C4-2B (cell line): Measurements from ENCODE around the gene ACTR8.

ENCODE experiments used
- H3K27ac ChIP-seq: fragments of 450-650 bp; 2 replicates; pipeline ENCODE4 v1.5.1; 2017
- ZFX ChIP-seq: fragments of 450-650 bp; IDR thresholded peaks from 2 replicates; pipeline ENCODE4 v1.6.1; 2017
- TF ChIP-seq, protein P1 (sequence below): fragments of 450-650 bp; conservative IDR thresholded peaks from 2 replicates; pipeline ENCODE4 v1.5.1; 2017; ENCODE audit warnings: mild to moderate bottlenecking

The ACTR8 gene

DNA sequence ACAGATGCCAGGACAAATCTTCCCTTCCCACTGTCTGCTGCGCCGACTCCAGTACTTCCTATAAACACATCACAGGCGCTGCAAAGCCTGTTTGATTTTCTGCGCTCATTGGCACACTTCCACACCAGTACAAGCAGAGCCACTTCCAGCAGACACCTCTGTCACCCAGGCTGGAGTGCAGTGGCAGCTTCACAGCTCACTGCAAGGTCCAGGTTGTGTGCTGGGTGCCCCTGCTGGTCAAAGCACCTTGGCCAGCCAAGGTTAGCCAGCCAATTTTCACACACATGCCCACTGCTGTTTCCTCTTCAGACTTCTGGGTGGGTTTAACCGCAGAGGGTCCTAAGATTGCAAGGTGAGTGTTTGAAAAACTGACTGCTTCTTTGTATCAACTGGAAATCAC, 40.7 kb downstream of the ACTR8 start:
- no peak overlapping the region for H3K27ac ChIP-seq
- TF ChIP-seq ZFX: no peak
- TF ChIP-seq, protein P1, sequence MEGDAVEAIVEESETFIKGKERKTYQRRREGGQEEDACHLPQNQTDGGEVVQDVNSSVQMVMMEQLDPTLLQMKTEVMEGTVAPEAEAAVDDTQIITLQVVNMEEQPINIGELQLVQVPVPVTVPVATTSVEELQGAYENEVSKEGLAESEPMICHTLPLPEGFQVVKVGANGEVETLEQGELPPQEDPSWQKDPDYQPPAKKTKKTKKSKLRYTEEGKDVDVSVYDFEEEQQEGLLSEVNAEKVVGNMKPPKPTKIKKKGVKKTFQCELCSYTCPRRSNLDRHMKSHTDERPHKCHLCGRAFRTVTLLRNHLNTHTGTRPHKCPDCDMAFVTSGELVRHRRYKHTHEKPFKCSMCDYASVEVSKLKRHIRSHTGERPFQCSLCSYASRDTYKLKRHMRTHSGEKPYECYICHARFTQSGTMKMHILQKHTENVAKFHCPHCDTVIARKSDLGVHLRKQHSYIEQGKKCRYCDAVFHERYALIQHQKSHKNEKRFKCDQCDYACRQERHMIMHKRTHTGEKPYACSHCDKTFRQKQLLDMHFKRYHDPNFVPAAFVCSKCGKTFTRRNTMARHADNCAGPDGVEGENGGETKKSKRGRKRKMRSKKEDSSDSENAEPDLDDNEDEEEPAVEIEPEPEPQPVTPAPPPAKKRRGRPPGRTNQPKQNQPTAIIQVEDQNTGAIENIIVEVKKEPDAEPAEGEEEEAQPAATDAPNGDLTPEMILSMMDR: no peak; the same call in 1 of the 2 replicates

DNA sequence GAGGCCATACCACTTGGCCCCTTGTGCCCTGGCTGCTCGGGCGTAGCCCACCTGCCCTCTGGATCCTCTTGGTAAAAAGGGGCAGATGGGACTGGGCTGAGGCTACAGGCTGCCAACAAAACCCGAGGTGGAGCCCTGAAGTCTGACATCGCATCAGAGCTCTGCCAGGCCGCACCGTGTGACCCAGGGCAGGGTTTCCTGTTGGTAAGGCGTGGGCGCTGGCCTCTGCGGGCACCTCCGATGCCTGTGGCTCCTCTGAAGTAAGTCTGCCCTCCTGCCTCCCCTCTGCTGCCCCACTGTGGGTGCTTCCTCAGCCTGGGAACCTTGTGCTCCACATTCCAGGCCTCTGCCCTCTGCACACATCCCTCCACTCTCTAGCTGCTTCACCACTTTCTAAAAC, 44.6 kb downstream of the ACTR8 start:
- no peak for TF ChIP-seq ZFX
- TF ChIP-seq, protein P1: no peak
- H3K27ac ChIP-seq: no peak overlapping the region

DNA sequence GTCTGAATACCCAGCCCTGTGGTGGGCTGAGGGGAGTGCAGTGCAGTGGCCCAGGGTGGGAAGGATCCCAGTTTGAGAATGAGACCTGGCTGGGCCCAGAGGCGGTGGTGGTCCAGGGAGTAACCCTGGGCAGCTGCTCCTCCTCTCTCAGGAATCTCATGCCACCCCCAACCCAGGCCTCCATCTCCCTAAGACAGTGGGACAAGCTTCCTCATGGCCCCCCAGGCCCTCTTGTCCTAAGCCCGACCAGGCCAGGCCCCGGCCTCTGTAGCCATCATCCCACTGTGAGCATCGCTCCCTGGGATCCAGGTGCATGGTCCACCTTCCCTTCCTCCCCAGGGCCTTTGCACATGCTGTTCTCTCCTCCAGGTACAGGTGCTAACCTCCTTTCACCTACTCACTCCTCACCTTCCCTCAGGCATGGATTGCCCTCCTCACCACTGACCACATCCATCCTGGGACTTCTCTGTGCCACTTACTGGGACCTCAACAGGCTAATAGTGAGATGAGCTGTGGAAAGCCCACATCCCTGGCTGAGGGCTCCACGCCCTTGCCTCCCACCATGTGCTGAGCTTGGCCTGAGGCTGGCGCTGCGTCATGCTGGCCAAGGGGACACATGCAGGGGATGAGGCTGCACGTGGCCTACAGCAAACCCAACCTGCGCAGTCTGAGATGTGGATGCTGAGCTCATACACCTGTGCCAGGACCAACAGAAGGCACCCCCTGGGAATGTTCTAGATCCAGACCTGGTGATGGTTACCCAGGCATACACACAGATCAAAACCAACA, 45.7 kb downstream of the ACTR8 start:
- TF ChIP-seq ZFX: no peak
- TF ChIP-seq, protein P1: no peak
- H3K27ac ChIP-seq: no peak overlapping the region

DNA sequence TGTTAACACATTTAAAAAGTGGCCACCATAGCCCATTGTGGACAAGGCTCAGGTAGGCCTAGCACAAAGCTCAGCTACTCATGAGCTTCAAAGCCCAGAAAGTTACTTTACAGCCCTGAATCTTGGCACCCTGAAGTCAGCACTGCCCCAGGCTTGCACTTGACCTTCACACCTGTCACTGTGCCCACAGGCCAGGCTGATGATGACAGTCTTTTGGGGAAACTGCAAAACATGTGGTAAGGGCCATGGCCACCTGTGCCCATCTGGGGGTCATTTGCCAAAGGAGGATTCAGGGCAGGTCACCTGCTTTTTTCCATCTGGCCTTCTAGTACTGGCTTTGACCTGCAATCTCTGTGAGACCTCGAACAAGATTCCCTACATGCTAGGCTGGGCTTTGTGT, 46.7 kb downstream of the ACTR8 start:
- TF ChIP-seq, protein P1: no peak
- TF ChIP-seq ZFX: no peak
- no peak overlapping the region for H3K27ac ChIP-seq

DNA sequence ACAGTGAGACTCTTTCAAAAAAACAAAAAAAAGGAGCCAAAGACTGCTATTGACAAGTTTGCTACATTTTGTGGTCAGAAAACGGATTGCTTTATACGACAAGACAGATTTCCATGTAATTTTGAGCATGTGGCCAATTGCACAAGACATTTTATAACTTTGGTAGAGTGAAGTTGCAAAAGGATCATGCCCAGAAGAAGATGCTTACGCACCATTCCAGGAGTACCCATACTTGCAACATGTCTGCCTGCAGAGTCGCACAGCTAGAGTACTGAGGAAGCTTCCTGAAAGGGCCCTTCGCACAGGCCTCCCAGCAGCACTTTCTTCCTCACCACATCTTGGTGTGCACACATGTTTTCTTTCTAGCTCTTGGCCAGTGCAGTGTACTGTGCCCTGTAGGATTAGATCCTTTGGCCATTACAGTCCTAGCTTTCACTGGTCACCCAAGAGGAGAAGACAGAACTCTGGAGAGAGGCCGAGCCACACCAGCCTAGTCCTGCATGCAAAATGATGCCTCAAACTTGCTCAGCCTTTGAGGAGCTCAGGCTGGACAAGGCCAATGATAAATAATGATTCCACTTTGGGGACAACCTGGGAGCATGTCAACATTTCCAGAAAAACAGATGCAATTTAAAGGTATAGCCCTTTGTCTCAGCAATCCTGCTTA, 47.4 kb downstream of the ACTR8 start:
- no peak overlapping the region for H3K27ac ChIP-seq
- TF ChIP-seq, protein P1: no peak
- no peak for TF ChIP-seq ZFX

DNA sequence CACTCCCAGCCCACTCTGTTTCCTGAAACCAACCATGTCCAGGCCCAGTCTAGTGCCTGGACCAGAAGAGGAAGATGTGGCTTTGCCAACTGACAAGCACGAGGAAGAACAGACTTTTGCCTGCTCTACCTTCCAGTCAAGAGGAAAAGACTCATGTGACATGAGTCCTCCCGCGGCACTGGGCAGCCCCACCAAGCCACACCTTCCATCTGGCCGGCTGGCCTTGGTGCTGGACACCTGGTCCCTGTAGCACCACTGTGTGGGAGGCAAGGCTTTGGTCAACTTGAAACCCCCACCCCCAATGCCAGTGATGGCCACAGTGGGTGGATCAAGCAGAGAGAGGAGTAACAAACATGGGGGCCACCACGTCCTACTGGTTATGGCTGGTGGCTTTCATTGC, 48.3 kb downstream of the ACTR8 start:
- TF ChIP-seq, protein P1: no peak
- TF ChIP-seq ZFX: no peak
- no peak overlapping the region for H3K27ac ChIP-seq

DNA sequence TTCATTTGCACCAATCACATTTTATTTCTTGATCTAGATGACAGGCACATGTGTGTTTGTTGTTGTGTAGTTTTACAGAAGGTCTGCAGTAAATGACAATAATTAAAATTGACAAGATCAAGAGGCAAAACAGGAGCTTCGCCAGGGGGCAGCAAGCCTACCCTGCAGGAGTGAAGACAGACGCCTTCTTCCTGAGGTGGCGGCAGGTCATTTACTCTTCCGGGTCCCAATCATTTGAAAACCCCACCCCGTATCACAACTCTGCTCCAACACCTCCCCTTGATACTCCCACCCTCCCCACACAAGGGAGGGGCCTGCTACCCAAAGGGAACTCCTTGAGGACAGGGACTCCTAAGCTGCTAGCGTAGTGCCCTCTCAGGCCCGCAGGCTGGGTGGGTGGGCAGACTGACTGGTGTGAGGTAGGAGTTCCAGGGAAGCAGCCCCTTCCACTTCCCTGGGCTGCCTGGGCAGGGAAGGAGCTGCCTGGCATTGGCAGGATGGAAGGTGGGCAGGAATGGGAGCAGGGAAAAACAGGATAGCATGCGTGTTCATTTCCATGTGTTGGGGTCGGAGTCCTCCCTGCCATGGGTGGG, 48.8 kb downstream of the ACTR8 start:
- H3K27ac ChIP-seq: no peak overlapping the region
- TF ChIP-seq ZFX: no peak
- TF ChIP-seq, protein P1: no peak
